WI38 (cell line): ENCODE results near the gene FLYWCH1.

ENCODE experiments used
- H3K4me3 ChIP-seq: 2 replicates; pipeline ENCODE4 v1.5.1; 2011; ENCODE audit warnings: low read depth, mild to moderate bottlenecking, control low read depth, low read length
- TF ChIP-seq, protein P1 (sequence below): IDR thresholded peaks from 2 replicates; pipeline ENCODE4 v1.5.1; 2012; ENCODE audit warnings: low read depth, mild to moderate bottlenecking, control low read depth, low read length

The FLYWCH1 gene

DNA sequence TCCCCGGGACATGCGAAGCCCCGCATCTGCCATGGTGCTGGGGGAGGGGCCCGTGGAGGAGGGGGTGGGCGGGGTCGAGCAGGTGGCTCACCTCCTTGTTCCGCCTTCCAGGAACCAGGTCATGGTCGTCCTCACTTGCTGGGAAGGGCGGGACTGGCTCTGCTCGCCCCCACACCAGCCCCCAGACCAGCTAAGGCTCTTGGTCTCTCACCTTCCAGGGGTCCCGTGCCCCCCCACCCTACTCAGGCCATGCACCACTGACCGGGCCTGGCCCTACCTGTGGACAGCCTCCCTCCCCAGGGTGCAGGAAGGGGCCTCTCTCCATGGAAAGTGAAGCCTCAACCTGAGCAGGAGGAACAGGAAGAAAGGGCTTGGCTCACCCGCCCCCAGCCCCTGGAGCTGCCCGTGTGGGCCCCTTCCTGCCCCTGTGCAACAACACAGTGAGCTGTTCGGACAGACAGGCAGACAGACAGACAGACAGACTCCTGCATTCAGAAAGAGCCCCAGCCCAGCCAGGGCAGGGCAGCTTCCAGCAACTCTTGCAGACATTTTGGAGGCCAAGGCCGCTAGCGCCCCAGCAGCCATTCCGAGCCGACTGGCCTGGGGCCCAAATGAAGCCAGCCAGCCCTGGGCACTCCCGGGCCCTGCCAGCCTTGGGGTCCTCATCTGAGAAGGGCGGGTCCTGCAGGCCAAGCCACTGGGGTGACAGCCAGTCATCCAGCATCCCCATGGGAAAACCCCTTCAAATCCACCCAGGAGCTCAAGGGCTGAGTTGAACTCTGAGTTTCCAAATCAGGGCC lies 44.2 kb downstream of the FLYWCH1 start:
- H3K4me3 ChIP-seq = no peak overlapping the region
- TF ChIP-seq, protein P1, sequence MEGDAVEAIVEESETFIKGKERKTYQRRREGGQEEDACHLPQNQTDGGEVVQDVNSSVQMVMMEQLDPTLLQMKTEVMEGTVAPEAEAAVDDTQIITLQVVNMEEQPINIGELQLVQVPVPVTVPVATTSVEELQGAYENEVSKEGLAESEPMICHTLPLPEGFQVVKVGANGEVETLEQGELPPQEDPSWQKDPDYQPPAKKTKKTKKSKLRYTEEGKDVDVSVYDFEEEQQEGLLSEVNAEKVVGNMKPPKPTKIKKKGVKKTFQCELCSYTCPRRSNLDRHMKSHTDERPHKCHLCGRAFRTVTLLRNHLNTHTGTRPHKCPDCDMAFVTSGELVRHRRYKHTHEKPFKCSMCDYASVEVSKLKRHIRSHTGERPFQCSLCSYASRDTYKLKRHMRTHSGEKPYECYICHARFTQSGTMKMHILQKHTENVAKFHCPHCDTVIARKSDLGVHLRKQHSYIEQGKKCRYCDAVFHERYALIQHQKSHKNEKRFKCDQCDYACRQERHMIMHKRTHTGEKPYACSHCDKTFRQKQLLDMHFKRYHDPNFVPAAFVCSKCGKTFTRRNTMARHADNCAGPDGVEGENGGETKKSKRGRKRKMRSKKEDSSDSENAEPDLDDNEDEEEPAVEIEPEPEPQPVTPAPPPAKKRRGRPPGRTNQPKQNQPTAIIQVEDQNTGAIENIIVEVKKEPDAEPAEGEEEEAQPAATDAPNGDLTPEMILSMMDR = no peak

DNA sequence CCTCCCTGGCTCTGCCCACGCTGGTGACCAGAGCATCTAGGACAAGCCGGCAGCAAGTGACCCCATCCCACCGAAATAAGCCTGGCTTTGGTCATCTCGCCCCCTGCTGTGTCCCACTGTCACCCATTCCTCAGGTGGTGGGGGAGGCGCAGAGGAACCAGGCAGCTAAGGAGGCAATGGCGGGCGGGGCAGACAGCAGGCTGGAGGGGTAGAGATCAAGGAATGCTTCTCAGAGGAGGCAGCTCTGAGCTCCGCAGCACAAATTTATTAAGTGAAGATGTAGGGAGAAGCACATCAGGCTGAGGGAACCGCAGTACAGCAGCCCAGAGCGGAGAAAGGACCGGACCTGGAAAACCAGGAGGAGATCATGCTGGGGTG lies 44.8 kb downstream of the FLYWCH1 start:
- no peak overlapping the region for H3K4me3 ChIP-seq
- TF ChIP-seq, protein P1 = no peak

DNA sequence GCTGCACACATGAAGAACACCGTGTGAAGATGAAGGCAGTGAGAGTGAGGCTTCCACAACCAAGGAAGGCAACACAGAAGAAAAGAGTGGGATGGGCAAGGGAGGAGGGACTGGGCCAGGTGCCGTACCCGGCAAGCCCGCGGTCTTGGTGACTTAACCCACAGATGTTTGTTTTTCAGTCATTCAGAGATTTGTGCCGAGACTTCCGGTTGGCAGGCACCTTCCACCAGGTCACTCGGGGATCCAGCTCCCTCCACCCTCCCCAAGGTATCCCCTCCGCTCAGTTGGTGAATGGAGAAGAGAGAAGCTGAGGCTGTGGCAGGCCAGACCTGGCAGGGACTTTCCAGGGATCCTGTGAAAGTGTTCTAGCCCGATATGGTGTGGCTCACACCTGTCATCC lies 47.5 kb downstream of the FLYWCH1 start:
- TF ChIP-seq, protein P1 = no peak
- no peak overlapping the region for H3K4me3 ChIP-seq

DNA sequence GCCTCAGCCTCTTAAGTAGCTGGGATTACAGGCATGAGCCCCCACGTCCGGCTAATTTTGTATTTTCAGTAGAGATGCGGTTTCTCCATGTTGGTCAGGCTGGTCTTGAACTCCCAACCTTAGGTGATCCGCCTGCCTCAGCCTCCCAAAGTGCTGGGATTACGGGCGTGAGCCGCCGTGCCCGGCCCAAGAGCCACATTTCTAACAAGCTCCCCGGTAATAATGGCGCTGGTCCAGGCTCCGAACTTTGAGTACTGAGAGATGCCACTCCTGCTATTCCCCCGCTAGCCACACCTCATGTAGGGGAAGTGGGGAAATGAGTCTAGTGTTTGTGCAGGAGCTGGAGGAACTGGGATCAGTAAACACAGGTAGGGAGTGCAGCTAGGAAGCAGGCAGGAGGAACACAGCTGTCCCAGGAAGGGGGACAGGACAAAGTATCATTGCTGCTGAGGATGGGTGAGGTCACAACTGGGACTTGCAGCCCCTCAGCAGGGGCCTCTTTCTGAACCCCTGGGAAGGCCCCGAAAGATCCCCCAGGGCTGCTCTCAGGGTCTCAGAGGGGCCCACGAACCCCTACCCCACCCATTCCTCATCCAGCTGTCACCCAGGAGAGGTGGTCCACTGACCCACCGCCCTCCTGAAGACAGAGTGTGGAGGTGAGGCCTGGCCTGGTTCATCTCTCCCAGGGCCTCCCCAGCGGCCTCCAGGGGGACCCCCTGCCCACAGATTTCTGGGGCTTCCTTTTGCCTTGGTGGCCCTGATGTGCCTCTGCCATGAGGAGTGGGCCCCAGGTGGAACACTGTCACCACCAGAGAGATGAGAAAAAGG lies 48.7 kb downstream of the FLYWCH1 start:
- TF ChIP-seq, protein P1 = no peak
- H3K4me3 ChIP-seq = no peak overlapping the region

DNA sequence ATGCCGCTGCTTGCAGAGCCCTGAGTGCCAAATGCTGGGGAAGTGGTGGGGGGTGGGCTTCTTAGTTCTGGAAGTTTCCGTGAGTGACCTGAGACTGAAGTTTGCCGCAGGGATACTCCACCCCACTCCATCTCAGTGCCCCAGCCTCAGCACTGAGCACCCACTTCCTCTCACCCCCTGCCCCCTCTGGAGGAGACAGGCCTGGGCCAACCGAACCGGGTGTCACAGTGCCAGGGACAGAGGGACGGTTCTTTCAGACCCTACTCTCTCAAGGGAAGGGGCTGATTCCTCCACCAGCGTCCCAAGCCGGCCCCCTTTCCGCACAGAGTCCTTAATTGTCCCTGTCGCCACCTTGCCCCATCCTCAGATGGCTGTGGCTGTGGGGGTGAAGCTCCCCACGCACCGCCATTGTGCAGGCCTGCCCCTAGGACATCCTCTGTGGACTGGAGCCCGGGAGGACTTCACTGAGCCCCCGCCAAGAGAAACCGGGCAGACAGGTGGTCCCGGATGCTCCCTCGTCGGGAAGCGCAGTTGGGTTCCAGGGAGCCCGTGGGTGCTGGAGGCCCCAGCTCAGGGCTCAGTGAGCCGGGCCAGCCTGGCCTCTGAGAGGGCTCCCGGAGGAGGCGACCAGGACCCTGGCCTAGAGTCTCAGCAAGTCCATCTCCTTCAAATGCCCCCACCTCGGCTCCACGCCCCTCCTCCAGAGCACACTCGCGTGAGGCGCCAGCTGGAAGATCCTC lies 50.8 kb downstream of the FLYWCH1 start:
- no peak overlapping the region for H3K4me3 ChIP-seq

DNA sequence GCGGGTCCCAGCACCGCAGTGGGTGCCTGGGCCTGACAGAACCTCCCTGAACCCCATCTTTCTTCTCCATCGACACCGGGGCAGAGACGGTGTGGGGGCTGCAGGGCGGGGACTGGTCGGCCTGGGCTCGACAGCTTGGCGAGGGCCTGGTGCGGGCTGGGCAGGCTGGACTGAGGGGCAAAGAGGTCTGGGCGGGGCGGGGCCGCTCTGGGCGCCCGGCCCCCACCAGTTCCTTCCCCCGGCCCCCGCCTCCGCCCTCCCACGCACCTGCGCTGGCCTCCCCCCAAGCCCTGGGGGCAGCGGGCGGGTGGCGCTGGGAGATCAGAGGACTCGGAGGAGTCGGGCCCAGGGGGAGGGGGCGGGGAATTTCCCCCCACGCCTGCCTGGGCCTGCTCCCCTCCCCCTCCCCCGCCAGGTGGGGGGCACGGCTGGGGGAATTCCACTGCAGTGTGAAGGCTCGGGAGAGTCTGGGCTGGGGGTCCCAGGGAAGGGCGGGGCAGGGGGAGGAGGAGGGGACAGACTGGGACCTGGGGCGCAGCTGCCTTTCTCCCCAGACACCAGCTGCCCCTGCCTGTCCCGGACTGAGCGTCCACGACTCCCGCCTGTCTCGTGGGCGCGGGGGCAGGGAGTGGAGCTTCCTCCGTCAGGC lies 51.5 kb downstream of the FLYWCH1 start:
- H3K4me3 ChIP-seq = no peak overlapping the region
- TF ChIP-seq, protein P1 = no peak

More for the DNA sequence above, 50.8 kb downstream of the FLYWCH1 start:
- TF ChIP-seq, protein P1 = no peak
